Endodermal cell (in vitro differentiated cells): ENCODE measurements around the gene PACRG. TPM values are rescaled to one million over a fixed set of nuclear protein-coding genes. Genes with fewer than 3 reads are reported as not detected.

ENCODE experiments used
- DNase-seq: peaks from one replicate; pipeline ENCODE4 v3.0.0-alpha.2; 2017
- H3K27ac ChIP-seq: 2 replicates; pipeline ENCODE4 v1.5.1; 2013; ENCODE audit warnings: mild to moderate bottlenecking, low read depth, low read length, moderate library complexity
- H3K27me3 ChIP-seq: 2 replicates; pipeline ENCODE4 v1.6.1; 2013; ENCODE audit warnings: mild to moderate bottlenecking, low read length, moderate library complexity; ENCODE audit not compliant: insufficient read depth, control insufficient read depth, poor library complexity, severe bottlenecking
- H3K36me3 ChIP-seq: 2 replicates; pipeline ENCODE4 v1.7.0; 2013; ENCODE audit warnings: mild to moderate bottlenecking, low read length, moderate library complexity; ENCODE audit not compliant: control insufficient read depth, insufficient read depth
- H3K4me1 ChIP-seq: one replicate; pipeline ENCODE4 v1.7.0; 2013; ENCODE audit warnings: low read length; ENCODE audit not compliant: control insufficient read depth, insufficient read depth
- H3K4me3 ChIP-seq: 2 replicates; pipeline ENCODE4 v1.5.1; 2013; ENCODE audit warnings: mild to moderate bottlenecking, low read length, moderate library complexity
- H3K9ac ChIP-seq: 2 replicates; pipeline ENCODE4 v1.6.1; 2013; ENCODE audit warnings: mild to moderate bottlenecking, low read length, moderate library complexity; ENCODE audit not compliant: poor library complexity, severe bottlenecking; ENCODE audit errors: extremely low read depth
- H3K9me3 ChIP-seq: 2 replicates; pipeline ENCODE4 v1.6.1; 2013; ENCODE audit warnings: mild to moderate bottlenecking, low read length, moderate library complexity; ENCODE audit not compliant: control insufficient read depth
- H3K27ac Mint-ChIP-seq: 2 replicates; pipeline ENCODE4 v1.8.0; 2020; ENCODE audit warnings: mixed read lengths
- H3K27me3 Mint-ChIP-seq: 2 replicates; pipeline ENCODE4 v1.8.0; 2021; ENCODE audit warnings: mild to moderate bottlenecking, mixed read lengths; ENCODE audit not compliant: insufficient read depth
- H3K36me3 Mint-ChIP-seq: 2 replicates; pipeline ENCODE4 v1.8.0; 2020; ENCODE audit warnings: low read depth, mixed read lengths
- H3K4me1 Mint-ChIP-seq: 2 replicates; pipeline ENCODE4 v1.8.0; 2020; ENCODE audit warnings: mixed read lengths
- H3K4me3 Mint-ChIP-seq: 2 replicates; pipeline ENCODE4 v1.8.0; 2020; ENCODE audit warnings: mild to moderate bottlenecking, moderate library complexity, mixed read lengths
- H3K9me3 Mint-ChIP-seq: 2 replicates; pipeline ENCODE4 v1.8.0; 2020; ENCODE audit warnings: mild to moderate bottlenecking, mixed read lengths
- WGBS, 2 experiments: methylation state at CpG; one replicate each; pipeline versions ENCODE4 v1.1.5 to v1.1.7; 2013; ENCODE audit warnings: missing lambda C conversion rate in 2 of 2, mixed read lengths in 1 of 2; ENCODE audit not compliant: insufficient coverage in 1 of 2, insufficient read length in 1 of 2; 5-methylcytosine and 5-hydroxymethylcytosine counted together
- total RNA-seq, 2 donors: library from RNA; stranded (reverse); fragmentation: NEBNext Ultra II Directional in 1 of 2; extraction: Animal tissue kit (Norgen Biotek cat#: 25700) in 1 of 2; gene quantifications; 2 replicates in 1 of 2; 3 replicates in 1 of 2; pipeline ENCODE4 v1.2.1, GENCODE V29; 2021
- TF ChIP-seq, protein P1 (sequence below): fragments of 200-600 bp; sonication (generic); conservative IDR thresholded peaks from 2 replicates; pipeline ENCODE4 v1.5.0; 2021; ENCODE audit warnings: antibody characterized with exemption, mild to moderate bottlenecking

Gene PACRG
- total RNA-seq, 2 donors from 2014 or later: 0.42 to 0.44 TPM

DNA sequence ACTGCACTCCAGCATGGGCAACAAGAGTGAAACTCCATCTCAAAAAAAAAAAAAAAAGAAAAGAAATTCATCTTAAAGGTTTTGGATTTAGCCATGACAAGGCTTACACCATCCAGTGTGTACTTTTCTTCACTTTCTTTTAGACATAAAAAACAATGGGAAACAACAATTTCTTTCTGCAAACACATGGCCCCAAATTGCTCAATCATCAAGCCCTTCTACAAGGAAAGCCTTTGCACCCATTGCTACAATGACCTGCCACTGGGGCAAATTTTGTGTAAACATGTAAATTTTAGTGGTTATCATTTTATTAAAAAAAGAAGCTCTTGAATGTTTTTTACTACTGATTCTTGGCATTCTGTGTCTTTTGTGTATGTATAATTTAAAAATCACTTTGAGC is 554.9 kb downstream of the PACRG start:
- no peak for DNase-seq
- TF ChIP-seq, protein P1, sequence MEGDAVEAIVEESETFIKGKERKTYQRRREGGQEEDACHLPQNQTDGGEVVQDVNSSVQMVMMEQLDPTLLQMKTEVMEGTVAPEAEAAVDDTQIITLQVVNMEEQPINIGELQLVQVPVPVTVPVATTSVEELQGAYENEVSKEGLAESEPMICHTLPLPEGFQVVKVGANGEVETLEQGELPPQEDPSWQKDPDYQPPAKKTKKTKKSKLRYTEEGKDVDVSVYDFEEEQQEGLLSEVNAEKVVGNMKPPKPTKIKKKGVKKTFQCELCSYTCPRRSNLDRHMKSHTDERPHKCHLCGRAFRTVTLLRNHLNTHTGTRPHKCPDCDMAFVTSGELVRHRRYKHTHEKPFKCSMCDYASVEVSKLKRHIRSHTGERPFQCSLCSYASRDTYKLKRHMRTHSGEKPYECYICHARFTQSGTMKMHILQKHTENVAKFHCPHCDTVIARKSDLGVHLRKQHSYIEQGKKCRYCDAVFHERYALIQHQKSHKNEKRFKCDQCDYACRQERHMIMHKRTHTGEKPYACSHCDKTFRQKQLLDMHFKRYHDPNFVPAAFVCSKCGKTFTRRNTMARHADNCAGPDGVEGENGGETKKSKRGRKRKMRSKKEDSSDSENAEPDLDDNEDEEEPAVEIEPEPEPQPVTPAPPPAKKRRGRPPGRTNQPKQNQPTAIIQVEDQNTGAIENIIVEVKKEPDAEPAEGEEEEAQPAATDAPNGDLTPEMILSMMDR: no peak
- H3K4me3 Mint-ChIP-seq: no peak overlapping the region
- H3K9me3 Mint-ChIP-seq: peaks cover 1% of the 10 kb centered on the region
- H3K36me3 ChIP-seq: no peaks in the 10 kb centered on the region
- H3K27ac ChIP-seq: no peak overlapping the region
- H3K9me3 ChIP-seq: no peaks in the 10 kb centered on the region
- no peaks in the 10 kb centered on the region for H3K36me3 Mint-ChIP-seq
- H3K27me3 ChIP-seq: no peaks in the 10 kb centered on the region
- no peak overlapping the region for H3K4me3 ChIP-seq
- H3K27me3 Mint-ChIP-seq: no peaks in the 10 kb centered on the region
- H3K4me1 Mint-ChIP-seq: no peaks in the 10 kb centered on the region
- no peaks in the 10 kb centered on the region for H3K4me1 ChIP-seq
- H3K27ac Mint-ChIP-seq: no peak overlapping the region
- no peak overlapping the region for H3K9ac ChIP-seq

DNA sequence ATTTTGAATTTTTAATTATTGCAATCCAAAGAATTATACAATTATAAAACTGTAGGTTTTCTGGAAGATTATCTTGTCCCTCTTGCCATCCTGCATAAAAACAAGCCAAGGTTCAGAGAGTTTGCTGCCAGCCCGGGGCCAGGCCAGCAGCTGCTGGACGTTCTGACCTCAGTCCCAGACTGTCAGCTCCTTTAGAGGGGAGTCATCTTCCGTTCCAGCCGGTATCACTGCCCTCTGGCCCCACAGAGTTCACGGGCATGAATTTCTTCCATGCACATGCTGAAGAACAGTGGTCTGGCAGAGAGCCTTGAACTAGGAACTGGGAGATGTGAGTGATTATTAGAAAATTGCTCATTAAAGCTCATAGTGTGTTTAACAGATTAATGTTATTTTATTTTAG is 556.4 kb downstream of the PACRG start:
- Histone ChIP-seq H3K27me3 (no peaks in the 10 kb centered on the region), H3K4me3 (no peak overlapping the region), H3K27ac (no peak overlapping the region), H3K36me3 (no peaks in the 10 kb centered on the region), H3K9me3 (no peaks in the 10 kb centered on the region), H3K4me1 (no peaks in the 10 kb centered on the region), H3K9ac (no peak overlapping the region)
- TF ChIP-seq, protein P1: no peak
- WGBS, 2 experiments: 92 to 100% methylated on average over 2 to 5 of the region's 5 CpGs
- no peaks in the 10 kb centered on the region for H3K27me3 Mint-ChIP-seq
- H3K36me3 Mint-ChIP-seq: no peaks in the 10 kb centered on the region
- DNase-seq: no peak
- H3K9me3 Mint-ChIP-seq: peaks cover 1% of the 10 kb centered on the region
- no peak overlapping the region for H3K4me3 Mint-ChIP-seq
- no peaks in the 10 kb centered on the region for H3K4me1 Mint-ChIP-seq
- no peak overlapping the region for H3K27ac Mint-ChIP-seq

DNA sequence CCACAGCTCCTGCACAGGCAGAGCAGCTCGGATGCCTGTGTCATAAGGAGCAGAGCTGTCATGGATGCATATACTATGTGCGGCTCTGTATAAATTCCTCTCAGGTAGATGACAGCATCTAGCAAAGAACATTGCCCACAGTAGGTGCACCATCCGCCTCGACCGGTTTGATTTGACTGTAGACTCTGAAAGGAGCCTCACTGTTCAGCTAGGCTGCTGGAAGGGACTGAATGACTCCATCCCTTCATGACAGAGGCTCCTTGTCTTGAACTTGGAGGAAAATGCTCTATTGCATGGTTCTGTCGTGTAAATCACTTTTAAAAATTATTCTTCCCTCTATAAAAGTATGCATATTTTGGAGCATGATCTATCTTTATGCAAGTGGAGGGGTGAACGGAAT is 557.9 kb downstream of the PACRG start:
- Histone ChIP-seq H3K9me3 (no peaks in the 10 kb centered on the region), H3K4me3 (no peak overlapping the region), H3K27me3 (no peaks in the 10 kb centered on the region), H3K27ac (no peak overlapping the region), H3K36me3 (no peaks in the 10 kb centered on the region), H3K9ac (no peak overlapping the region), H3K4me1 (no peaks in the 10 kb centered on the region)
- no peak for DNase-seq
- H3K27me3 Mint-ChIP-seq: no peaks in the 10 kb centered on the region
- H3K4me1 Mint-ChIP-seq: no peaks in the 10 kb centered on the region
- no peak overlapping the region for H3K4me3 Mint-ChIP-seq
- H3K9me3 Mint-ChIP-seq: peaks cover 1% of the 10 kb centered on the region
- TF ChIP-seq, protein P1: no peak
- H3K27ac Mint-ChIP-seq: no peak overlapping the region
- WGBS, 2 experiments: 86 to 89% methylated on average over 5 to 6 of the region's 7 CpGs
- no peaks in the 10 kb centered on the region for H3K36me3 Mint-ChIP-seq
